ENCODE data around the gene IMP3. TPM values are rescaled to one million over a fixed set of nuclear protein-coding genes. Genes with fewer than 3 reads are reported as not detected.

IMP3 gene
- polyA plus RNA-seq, 1 donor (not counting 4 experiments of a cell fraction or from before 2014, with no cell fraction given): 70.4 TPM

DNA sequence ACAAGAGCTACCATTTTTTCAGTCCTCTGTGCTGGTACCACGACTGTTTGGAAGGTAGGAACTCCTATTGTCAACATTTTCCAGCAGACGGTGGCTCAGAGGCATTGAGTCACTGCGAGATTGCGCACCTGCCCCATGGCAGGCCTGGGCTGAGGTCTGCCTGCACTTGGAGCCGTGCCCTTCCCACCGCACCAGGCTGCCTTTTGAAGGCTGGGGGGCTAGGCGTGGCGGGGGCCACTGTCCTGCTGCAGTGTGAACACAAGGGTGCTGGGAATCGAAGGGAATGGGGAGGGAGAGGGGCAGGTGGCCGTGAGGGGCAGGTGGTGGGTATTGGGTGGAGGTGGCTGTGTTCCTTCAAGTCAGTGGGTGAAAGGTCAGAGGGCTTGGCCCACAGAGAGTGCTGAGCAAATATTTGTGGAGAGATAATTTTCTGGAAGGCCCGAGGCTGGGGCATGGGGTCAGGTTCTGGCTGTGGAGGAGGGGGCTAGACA, 24.0 kb upstream of the IMP3 start:
- peaks cover 85% of the 10 kb centered on the region for H3K4me1 ChIP-seq (ENCODE audit: control insufficient read depth, extremely low read depth, insufficient read depth, low read length)
- dilution Hi-C loops (cut with MboI; ENCODE audit: extremely low pct_ligation_motif_present, low sequenced_read_pairs): no loop called here
- FAIRE-seq: peak; percentile 89

DNA sequence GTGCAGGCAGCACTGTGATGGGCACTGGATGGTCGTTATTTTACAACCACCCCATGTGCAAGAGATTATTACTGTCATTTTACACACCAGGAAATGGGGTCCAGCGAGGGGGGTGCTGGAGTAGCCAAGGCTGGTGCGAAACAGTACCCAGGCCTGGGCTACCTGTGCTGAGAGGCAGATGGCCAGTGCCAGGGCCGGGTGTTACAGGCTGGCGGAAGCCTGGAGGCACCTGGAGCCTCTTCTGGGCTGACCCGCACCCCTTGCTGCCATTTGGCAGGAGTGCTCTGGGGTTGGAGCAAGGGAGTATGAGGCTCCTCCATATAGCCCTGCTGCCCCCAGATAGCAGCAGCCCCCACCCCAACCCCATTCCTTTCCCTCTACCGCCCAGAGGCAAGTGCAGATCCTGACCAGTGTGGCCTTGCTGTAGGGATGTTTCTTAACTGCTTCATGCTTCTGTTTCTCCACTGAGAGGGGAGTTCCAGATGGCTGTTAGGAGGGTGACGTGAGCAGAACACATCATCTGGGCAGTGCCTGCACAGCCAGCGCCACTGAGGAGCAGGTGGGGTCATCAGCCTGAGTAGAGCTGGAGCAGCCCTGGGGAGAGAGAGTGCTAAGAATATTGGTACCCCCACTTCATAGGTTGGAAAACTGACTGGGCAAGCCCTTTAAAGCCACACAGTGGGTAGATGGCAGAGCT, 22.9 kb upstream of the IMP3 start:
- Histone ChIP-seq H3K9me3 (ENCODE audit: control insufficient read depth, low read depth, low read length) (no peaks in the 10 kb centered on the region), H3K9me1 (ENCODE audit: control insufficient read depth, extremely low read depth, insufficient read depth, low read length) (no peaks in the 10 kb centered on the region), H3K36me3 (ENCODE audit: control insufficient read depth in 2 of 2, extremely low read depth in 1 of 2, insufficient read depth in 2 of 2, low read length in 2 of 2) (peaks cover 5 to 11% of the 10 kb centered on the region in 2 experiments), H3K27me3 (ENCODE audit: control insufficient read depth, extremely low read depth, insufficient read depth, low read length) (no peaks in the 10 kb centered on the region), H3K9ac (ENCODE audit: control insufficient read depth, extremely low read depth, insufficient read depth, low read length) (peak overlapping the region; percentile 45), H3K4me1 (ENCODE audit: control insufficient read depth, extremely low read depth, insufficient read depth, low read length) (peaks cover 80% of the 10 kb centered on the region), H3K27ac (ENCODE audit: control insufficient read depth, insufficient read depth, low read length) (peak overlapping the region; percentile 100), H3K4me2 (ENCODE audit: control insufficient read depth, extremely low read depth, insufficient read depth, low read depth, low read length) (no peak overlapping the region), H4K20me1 (ENCODE audit: control insufficient read depth, extremely low read depth, insufficient read depth, low read length) (no peaks in the 10 kb centered on the region), H3K79me2 (ENCODE audit: control insufficient read depth, insufficient read depth, low read length) (no peaks in the 10 kb centered on the region), H3K4me3 (ENCODE audit: control insufficient read depth in 2 of 3, extremely low read depth in 1 of 3, insufficient read depth in 2 of 3, low read depth in 1 of 3, low read length in 3 of 3) (no peak overlapping the region), H2AFZ (ENCODE audit: control insufficient read depth, low read length) (no peak overlapping the region)
- dilution Hi-C loops (cut with MboI; ENCODE audit: extremely low pct_ligation_motif_present, low sequenced_read_pairs): no loop called here
- no peak for FAIRE-seq
- DNase-seq (ENCODE audit: low read depth, low spot score): no peak
- TF ChIP-seq, protein P1, sequence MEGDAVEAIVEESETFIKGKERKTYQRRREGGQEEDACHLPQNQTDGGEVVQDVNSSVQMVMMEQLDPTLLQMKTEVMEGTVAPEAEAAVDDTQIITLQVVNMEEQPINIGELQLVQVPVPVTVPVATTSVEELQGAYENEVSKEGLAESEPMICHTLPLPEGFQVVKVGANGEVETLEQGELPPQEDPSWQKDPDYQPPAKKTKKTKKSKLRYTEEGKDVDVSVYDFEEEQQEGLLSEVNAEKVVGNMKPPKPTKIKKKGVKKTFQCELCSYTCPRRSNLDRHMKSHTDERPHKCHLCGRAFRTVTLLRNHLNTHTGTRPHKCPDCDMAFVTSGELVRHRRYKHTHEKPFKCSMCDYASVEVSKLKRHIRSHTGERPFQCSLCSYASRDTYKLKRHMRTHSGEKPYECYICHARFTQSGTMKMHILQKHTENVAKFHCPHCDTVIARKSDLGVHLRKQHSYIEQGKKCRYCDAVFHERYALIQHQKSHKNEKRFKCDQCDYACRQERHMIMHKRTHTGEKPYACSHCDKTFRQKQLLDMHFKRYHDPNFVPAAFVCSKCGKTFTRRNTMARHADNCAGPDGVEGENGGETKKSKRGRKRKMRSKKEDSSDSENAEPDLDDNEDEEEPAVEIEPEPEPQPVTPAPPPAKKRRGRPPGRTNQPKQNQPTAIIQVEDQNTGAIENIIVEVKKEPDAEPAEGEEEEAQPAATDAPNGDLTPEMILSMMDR (optimal IDR thresholded peaks at IDR 0.05 in 1 of 3, IDR thresholded peaks at IDR 0.05 in 1 of 3, conservative IDR thresholded peaks at IDR 0.05 in 1 of 3; ENCODE audit: extremely low read depth in 1 of 3, insufficient read depth in 2 of 3, low read length in 3 of 3): no peak
- no peak for TF ChIP-seq EZH2 (IDR thresholded peaks at IDR 0.05; ENCODE audit: low read length)

More for the DNA sequence above, 24.0 kb upstream of the IMP3 start:
- Histone ChIP-seq H2AFZ (ENCODE audit: control insufficient read depth, low read length) (no peak overlapping the region), H3K79me2 (ENCODE audit: control insufficient read depth, insufficient read depth, low read length) (no peaks in the 10 kb centered on the region), H3K4me3 (ENCODE audit: control insufficient read depth in 2 of 3, extremely low read depth in 1 of 3, insufficient read depth in 2 of 3, low read depth in 1 of 3, low read length in 3 of 3) (no peak overlapping the region), H3K36me3 (ENCODE audit: control insufficient read depth in 2 of 2, extremely low read depth in 1 of 2, insufficient read depth in 2 of 2, low read length in 2 of 2) (peaks cover 0 to 3% of the 10 kb centered on the region in 2 experiments), H3K9me3 (ENCODE audit: control insufficient read depth, low read depth, low read length) (no peaks in the 10 kb centered on the region), H3K9ac (ENCODE audit: control insufficient read depth, extremely low read depth, insufficient read depth, low read length) (peak overlapping the region; percentile 45), H3K4me2 (ENCODE audit: control insufficient read depth, extremely low read depth, insufficient read depth, low read depth, low read length) (peak overlapping the region; percentile 7), H4K20me1 (ENCODE audit: control insufficient read depth, extremely low read depth, insufficient read depth, low read length) (no peaks in the 10 kb centered on the region), H3K9me1 (ENCODE audit: control insufficient read depth, extremely low read depth, insufficient read depth, low read length) (no peaks in the 10 kb centered on the region), H3K27me3 (ENCODE audit: control insufficient read depth, extremely low read depth, insufficient read depth, low read length) (no peaks in the 10 kb centered on the region), H3K27ac (ENCODE audit: control insufficient read depth, insufficient read depth, low read length) (peak overlapping the region; percentile 100)
- DNase-seq (ENCODE audit: low read depth, low spot score): no peak
- TF ChIP-seq, protein P1 (optimal IDR thresholded peaks at IDR 0.05 in 1 of 3, IDR thresholded peaks at IDR 0.05 in 1 of 3, conservative IDR thresholded peaks at IDR 0.05 in 1 of 3; ENCODE audit: extremely low read depth in 1 of 3, insufficient read depth in 2 of 3, low read length in 3 of 3): no peak
